Prostate gland (tissue), 2 donors: ENCODE results near the gene DNAJB8.

Source experiments
- CTCF ChIP-seq, 4 experiments: fragments of 200-600 bp in 2 of 4; fragments of 450-650 bp in 2 of 4; sonication (generic) in 2 of 4; IDR thresholded peaks; 1 replicate in 3 of 4; 2 replicates in 1 of 4; pipeline ENCODE4 v1.5.1; 2016 to 2019; ENCODE audit warnings: antibody characterized with exemption in 4 of 4, mild to moderate bottlenecking in 2 of 4, moderate library complexity in 2 of 4
- POLR2A ChIP-seq: fragments of 450-650 bp; IDR thresholded peaks from one replicate; pipeline ENCODE4 v1.6.1; 2016; ENCODE audit warnings: antibody characterized with exemption, mild to moderate bottlenecking
- POLR2AphosphoS5 ChIP-seq: sonication (generic); formaldehyde crosslinking; IDR thresholded peaks from one replicate; pipeline ENCODE4 v1.6.1; 2017; ENCODE audit warnings: antibody characterized with exemption

- TF ChIP-seq CTCF (IDR thresholded peaks at IDR 0.05) (peak; percentile 74 to 98 (median 81)), POLR2A (peak; percentile 7), POLR2AphosphoS5 (peak; percentile 48)
These were observed 30.8 kb upstream of the DNAJB8 start for GRCh38 chr3:128497305-128498126.
